Suppressor macrophage treated with lipopolysaccharide for 1 hour (primary cell): ENCODE measurements around the gene NAA80.
A peak's percentile ranks its signal among the peaks of the same experiment; 100 is the strongest.

Source experiments
- DNase-seq, 3 donors: peaks; one replicate each; pipeline ENCODE4 v3.0.0-alpha.2; 2020 to 2022

The NAA80 gene

GRCh38 chr3:50254577-50255250 lies 44.5 kb downstream of the NAA80 start:
- peak; percentile 93 to 94 (median 94) for DNase-seq

GRCh38 chr3:50251220-50251619 lies 48.0 kb downstream of the NAA80 start:
- peak; percentile 66 to 73 (median 69) for DNase-seq

GRCh38 chr3:50250514-50250913 lies 48.7 kb downstream of the NAA80 start:
- DNase-seq: no peak

DNA sequence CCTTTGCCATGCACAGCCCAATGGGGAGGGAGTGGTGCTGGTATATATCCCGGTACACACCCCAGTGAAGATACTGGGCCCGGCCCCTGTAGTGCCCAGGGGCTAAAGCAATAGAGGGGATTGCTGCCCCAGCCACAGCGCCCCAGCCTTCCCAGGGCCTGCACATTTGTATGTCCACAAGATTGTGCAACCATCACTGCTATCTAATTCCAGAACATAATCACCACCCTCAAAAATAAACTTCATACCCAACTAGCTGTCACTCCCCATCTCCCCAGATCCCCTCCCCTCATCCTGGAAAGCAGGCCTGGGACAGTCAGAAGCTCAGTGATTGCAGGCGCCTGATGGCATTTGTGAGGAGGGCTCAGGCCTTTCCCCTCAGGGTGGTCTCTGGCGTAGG lies 49.7 kb downstream of the NAA80 start:
- DNase-seq: no peak

GRCh38 chr3:50248387-50248786 lies 50.8 kb downstream of the NAA80 start:
- peak in 1 of 3 donors; percentile 43 for DNase-seq

DNA sequence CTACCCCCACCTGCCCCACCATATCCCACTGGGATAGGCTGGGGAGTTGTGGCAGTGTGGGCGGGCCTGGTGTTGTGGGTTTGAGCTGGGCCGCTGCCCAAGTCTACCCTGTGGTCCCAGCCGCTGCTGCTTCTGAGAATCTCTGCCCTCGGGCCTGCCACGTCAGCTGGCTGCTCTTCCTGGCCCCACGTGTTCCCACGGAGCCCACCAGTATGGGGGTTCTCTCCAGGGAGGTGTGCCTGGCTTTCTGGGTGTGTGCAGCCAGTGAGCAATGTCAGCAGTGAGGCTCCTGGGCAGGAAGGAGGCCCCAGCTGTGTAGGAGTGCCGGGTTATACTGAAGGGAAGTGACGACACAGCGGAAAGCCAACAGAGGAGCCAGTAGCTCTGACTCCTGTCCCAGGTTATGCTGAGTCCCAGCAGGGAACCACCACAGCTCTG lies 52.7 kb downstream of the NAA80 start:
- DNase-seq: peak; percentile 88 to 91 (median 89)
